ENCODE results near the gene KCTD3.

GRCh38 chr1:215547011-215547410 is 20.1 kb upstream of the KCTD3 start:
- TF ChIP-seq CTCF (IDR thresholded peaks at IDR 0.05) (no peak), POLR2A (IDR thresholded peaks at IDR 0.05) (no peak)
